SKM-1 treated with dmso at 0.1 percent for 144 hours (cell line): ENCODE results near the gene WDR26.
A peak's percentile ranks its signal among the peaks of the same experiment; 100 is the strongest.
"Not testable (repeated sequence)": the region's sequence is repeated elsewhere in the genome, so short reads cannot be mapped to it uniquely, and the experiment has no call there.

ENCODE experiments used
- DNase-seq: peaks from one replicate; lab custom pipeline; 2025; ENCODE audit not compliant: unreplicated experiment; lab: John Stamatoyannopoulos, UW

The WDR26 gene

GRCh38 chr1:224434691-224435317, at the start of gene WDR26:
Gene WDR26, minus strand, starts transcription at chr1:224434797.
- peak; percentile 94 for DNase-seq

GRCh38 chr1:224483206-224483605, 48.6 kb upstream of the WDR26 start:
- not testable (repeated sequence) for DNase-seq

GRCh38 chr1:224482619-224483018, 48.0 kb upstream of the WDR26 start:
- no peak for DNase-seq

- no peak for DNase-seq
Observed at GRCh38 chr1:224481601-224482000, 47.0 kb upstream of the WDR26 start.

- not testable (repeated sequence) for DNase-seq
Observed at GRCh38 chr1:224480888-224481459, 46.4 kb upstream of the WDR26 start.

GRCh38 chr1:224480200-224480599, 45.6 kb upstream of the WDR26 start:
- DNase-seq: not testable (repeated sequence)

- DNase-seq: no peak
Observed at GRCh38 chr1:224472806-224473205, 38.2 kb upstream of the WDR26 start.

- no peak for DNase-seq
Observed at GRCh38 chr1:224466154-224466553, 31.6 kb upstream of the WDR26 start.

GRCh38 chr1:224459966-224460365, 25.4 kb upstream of the WDR26 start:
- DNase-seq: no peak

GRCh38 chr1:224458996-224459395, 24.4 kb upstream of the WDR26 start:
- DNase-seq: no peak

- DNase-seq: no peak
Observed at GRCh38 chr1:224458296-224458695, 23.7 kb upstream of the WDR26 start.

GRCh38 chr1:224457782-224458144, 23.2 kb upstream of the WDR26 start:
- DNase-seq: no peak

GRCh38 chr1:224456637-224456953, 22.0 kb upstream of the WDR26 start:
- DNase-seq: no peak

- DNase-seq: no peak
Observed at GRCh38 chr1:224454402-224455055, 19.9 kb upstream of the WDR26 start.

GRCh38 chr1:224450561-224451350, 16.2 kb upstream of the WDR26 start:
- no peak for DNase-seq

- no peak for DNase-seq
Observed at GRCh38 chr1:224450159-224450558, 15.6 kb upstream of the WDR26 start.

GRCh38 chr1:224448453-224449017, 13.9 kb upstream of the WDR26 start:
- DNase-seq: no peak

GRCh38 chr1:224447971-224448370, 13.4 kb upstream of the WDR26 start:
- no peak for DNase-seq

- DNase-seq: no peak
Observed at GRCh38 chr1:224447251-224447650, 12.7 kb upstream of the WDR26 start.

- DNase-seq: no peak
Observed at GRCh38 chr1:224438989-224439388, 4.4 kb upstream of the WDR26 start.

- no peak for DNase-seq
Observed at GRCh38 chr1:224435999-224436398, 1.4 kb upstream of the WDR26 start.

GRCh38 chr1:224435318-224435763, 744 bp upstream of the WDR26 start:
- DNase-seq: no peak
